Vagina (tissue), 2 donors: ENCODE measurements around the gene ENO2. TPM values are rescaled to one million over a fixed set of nuclear protein-coding genes. Genes with fewer than 3 reads are reported as not detected.
"Not testable (repeated sequence)": the region's sequence is repeated elsewhere in the genome, so short reads cannot be mapped to it uniquely, and the experiment has no call there.

Experiments
- DNase-seq, 2 donors: peaks; one replicate each; pipeline ENCODE4 v3.0.0-alpha.2; 2017; ENCODE audit errors: extremely low spot score in 2 of 2
- H3K27ac ChIP-seq: fragments of 200-600 bp; sonication (generic); one replicate; pipeline ENCODE4 v1.5.1; 2019
- H3K27me3 ChIP-seq: fragments of 200-600 bp; sonication (generic); one replicate; pipeline ENCODE4 v1.5.1; 2019
- H3K36me3 ChIP-seq, 2 donors: fragments of 200-600 bp; sonication (generic); one replicate each; pipeline ENCODE4 v1.5.1; 2017 to 2019
- H3K4me1 ChIP-seq: fragments of 200-600 bp; sonication (generic); one replicate; pipeline ENCODE4 v1.5.1; 2019
- H3K4me3 ChIP-seq, 2 donors: fragments of 200-600 bp; sonication (generic); 1 replicate in 1 of 2; 2 replicates in 1 of 2; pipeline ENCODE4 v1.5.1; 2016 to 2019
- H3K9me3 ChIP-seq: fragments of 200-600 bp; sonication (generic); one replicate; pipeline ENCODE4 v1.5.1; 2019
- POLR2A ChIP-seq, 2 donors: fragments of 450-650 bp; IDR thresholded peaks; one replicate each; pipeline ENCODE4 v1.6.1; 2017; ENCODE audit warnings: antibody characterized with exemption in 2 of 2, mild to moderate bottlenecking in 2 of 2, moderate library complexity in 2 of 2
- POLR2AphosphoS5 ChIP-seq, 2 donors: sonication (generic); formaldehyde crosslinking; IDR thresholded peaks; one replicate each; pipeline ENCODE4 v1.9.0; 2017; ENCODE audit warnings: antibody characterized with exemption in 2 of 2, mild to moderate bottlenecking in 2 of 2, low read depth in 1 of 2; ENCODE audit not compliant: insufficient read depth in 1 of 2
- intact Hi-C: fragments of 100-400 bp; cut with DNase I; formaldehyde crosslinking; loops from one replicate; pipeline ENCODE4 v1.15.1; 2023
- total RNA-seq: library from RNA; depleted of rRNA; stranded (reverse); fragments of >200 nt; gene quantifications from one replicate; pipeline ENCODE4 v1.2.3, GENCODE V29; 2016
- TF ChIP-seq, protein P1 (sequence below), 3 experiments: fragments of 450-650 bp in 2 of 3; fragments of 200-600 bp in 1 of 3; sonication (generic) in 1 of 3; IDR thresholded peaks; one replicate each; pipeline ENCODE4 v1.5.1; 2017 to 2019; ENCODE audit warnings: antibody characterized with exemption in 3 of 3, mild to moderate bottlenecking in 2 of 3, moderate library complexity in 2 of 3

Gene ENO2
- total RNA-seq, 1 donor from 2014 or later = 20.1 TPM

GRCh38 chr12:6872073-6873048 is 42.0 kb upstream of the ENO2 start:
- Histone ChIP-seq H3K4me3 (peak overlapping the region; percentile 67 to 70), H3K4me1 (peaks cover 38% of the 10 kb centered on the region), H3K27me3 (no peaks in the 10 kb centered on the region), H3K9me3 (no peaks in the 10 kb centered on the region), H3K36me3 (peaks cover 0 to 14% of the 10 kb centered on the region in 2 donors), H3K27ac (peak overlapping the region; percentile 86)
- intact Hi-C loops = no loop called here
- DNase-seq = no peak
- no peak for TF ChIP-seq POLR2AphosphoS5 (IDR thresholded peaks at IDR 0.05; ENCODE audit: insufficient read depth in 1 of 2, low read depth in 1 of 2)
- no peak for TF ChIP-seq POLR2A (IDR thresholded peaks at IDR 0.05)
- TF ChIP-seq, protein P1, sequence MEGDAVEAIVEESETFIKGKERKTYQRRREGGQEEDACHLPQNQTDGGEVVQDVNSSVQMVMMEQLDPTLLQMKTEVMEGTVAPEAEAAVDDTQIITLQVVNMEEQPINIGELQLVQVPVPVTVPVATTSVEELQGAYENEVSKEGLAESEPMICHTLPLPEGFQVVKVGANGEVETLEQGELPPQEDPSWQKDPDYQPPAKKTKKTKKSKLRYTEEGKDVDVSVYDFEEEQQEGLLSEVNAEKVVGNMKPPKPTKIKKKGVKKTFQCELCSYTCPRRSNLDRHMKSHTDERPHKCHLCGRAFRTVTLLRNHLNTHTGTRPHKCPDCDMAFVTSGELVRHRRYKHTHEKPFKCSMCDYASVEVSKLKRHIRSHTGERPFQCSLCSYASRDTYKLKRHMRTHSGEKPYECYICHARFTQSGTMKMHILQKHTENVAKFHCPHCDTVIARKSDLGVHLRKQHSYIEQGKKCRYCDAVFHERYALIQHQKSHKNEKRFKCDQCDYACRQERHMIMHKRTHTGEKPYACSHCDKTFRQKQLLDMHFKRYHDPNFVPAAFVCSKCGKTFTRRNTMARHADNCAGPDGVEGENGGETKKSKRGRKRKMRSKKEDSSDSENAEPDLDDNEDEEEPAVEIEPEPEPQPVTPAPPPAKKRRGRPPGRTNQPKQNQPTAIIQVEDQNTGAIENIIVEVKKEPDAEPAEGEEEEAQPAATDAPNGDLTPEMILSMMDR (IDR thresholded peaks at IDR 0.05) = peak; percentile 35 to 91 (median 77)

GRCh38 chr12:6873094-6874014 is 41.0 kb upstream of the ENO2 start, which contains the start of gene SPSB2:
SPSB2 (minus strand) TSS chr12:6873303; CDS start chr12:6872901, 402 bp downstream.
- H3K36me3 ChIP-seq = peaks cover 0 to 14% of the 10 kb centered on the region in 2 donors
- DNase-seq = peak in 1 of 2 donors; percentile 93
- H3K27ac ChIP-seq = peak within 1 kb of the TSS; percentile 86
- TF ChIP-seq POLR2AphosphoS5 (IDR thresholded peaks at IDR 0.05; ENCODE audit: insufficient read depth in 1 of 2, low read depth in 1 of 2) (peak; percentile 33 to 89), POLR2A (IDR thresholded peaks at IDR 0.05) (peak in 1 of 2 donors; percentile 63)
- TF ChIP-seq, protein P1 (IDR thresholded peaks at IDR 0.05) = no peak
- H3K9me3 ChIP-seq = no peaks in the 10 kb centered on the region
- H3K4me3 ChIP-seq = peak within 1 kb of the TSS; percentile 67 to 70
- intact Hi-C loops = no loop called here
- peaks cover 34% of the 10 kb centered on the region for H3K4me1 ChIP-seq
- H3K27me3 ChIP-seq = no peaks in the 10 kb centered on the region

DNA sequence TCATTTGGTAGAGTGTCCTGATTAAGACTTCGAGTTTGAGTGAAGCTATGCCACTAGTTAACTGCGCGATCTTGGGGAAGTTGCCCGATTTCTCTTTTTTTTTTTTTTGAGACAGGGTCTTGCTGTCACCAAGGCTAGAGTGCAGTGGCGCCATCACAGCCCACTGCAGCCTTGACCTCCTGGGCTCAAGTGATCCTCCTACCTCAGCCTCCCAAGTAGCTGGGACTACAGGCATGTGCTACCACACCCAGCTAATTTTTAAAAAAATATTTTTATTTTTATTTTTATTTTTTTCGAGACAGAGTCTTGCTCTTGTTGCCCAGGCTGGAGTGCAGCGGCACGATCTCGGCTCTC is 40.4 kb upstream of the ENO2 start:
- peak overlapping the region; percentile 67 to 70 for H3K4me3 ChIP-seq
- H3K9me3 ChIP-seq, DNase-seq, intact Hi-C loops, H3K27me3 ChIP-seq: not testable (repeated sequence)
- peaks cover 28% of the 10 kb centered on the region for H3K4me1 ChIP-seq
- peaks cover 0 to 14% of the 10 kb centered on the region in 2 donors for H3K36me3 ChIP-seq
- peak overlapping the region; percentile 86 for H3K27ac ChIP-seq

GRCh38 chr12:6879824-6880223 is 34.6 kb upstream of the ENO2 start:
- H3K4me1 ChIP-seq, H3K27me3 ChIP-seq, DNase-seq, H3K4me3 ChIP-seq, H3K27ac ChIP-seq, H3K9me3 ChIP-seq, intact Hi-C loops: not testable (repeated sequence)
- peaks cover 0 to 12% of the 10 kb centered on the region in 2 donors for H3K36me3 ChIP-seq

DNA sequence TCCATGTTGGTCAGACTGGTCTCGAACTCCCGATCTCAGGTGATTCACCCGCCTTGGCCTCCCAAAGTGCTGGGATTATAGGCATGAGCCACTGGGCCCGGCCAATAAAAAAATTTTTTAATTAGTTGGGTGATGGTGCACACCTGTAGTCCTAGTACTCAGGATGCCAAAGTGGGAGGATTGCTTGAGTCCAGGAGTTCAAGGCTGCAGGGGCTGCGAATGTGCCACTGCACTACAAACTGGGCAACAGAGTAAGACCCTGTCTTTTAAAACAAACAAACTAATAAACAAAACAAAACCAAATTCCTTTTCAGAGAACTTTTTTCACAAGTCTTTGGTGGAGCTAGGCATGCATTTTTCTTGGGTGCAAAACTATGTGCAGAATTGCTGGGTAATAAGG is 31.1 kb upstream of the ENO2 start:
- Histone ChIP-seq H3K9me3 (no peaks in the 10 kb centered on the region), H3K36me3 (peaks cover 0 to 16% of the 10 kb centered on the region in 2 donors), H3K4me3 (no peak overlapping the region), H3K27ac (no peak overlapping the region), H3K4me1 (no peaks in the 10 kb centered on the region), H3K27me3 (no peaks in the 10 kb centered on the region)
- DNase-seq = no peak
- TF ChIP-seq POLR2A (IDR thresholded peaks at IDR 0.05) (no peak), POLR2AphosphoS5 (IDR thresholded peaks at IDR 0.05; ENCODE audit: insufficient read depth in 1 of 2, low read depth in 1 of 2) (no peak)
- TF ChIP-seq, protein P1 (IDR thresholded peaks at IDR 0.05) = no peak
- intact Hi-C loops = no loop called here
